Stimulated activated CD8-positive, alpha-beta memory T cell treated with anti-CD3 and anti-CD28 coated beads, Interleukin-12 subunit alpha, Interleukin-12 subunit beta, amount 100 ng/mL, for 4 hours (primary cell): Measurements from ENCODE around the gene C20orf141.

Experiments used
- DNase-seq: peaks from one replicate; pipeline ENCODE4 v3.0.0-alpha.2; 2020; ENCODE audit warnings: low read depth

C20orf141 gene

GRCh38 chr20:2849529-2849928 is 34.7 kb downstream of the C20orf141 start:
- no peak for DNase-seq

GRCh38 chr20:2851086-2851485 is 36.3 kb downstream of the C20orf141 start:
- no peak for DNase-seq

- no peak for DNase-seq
Measured at GRCh38 chr20:2858591-2858990, 43.8 kb downstream of the C20orf141 start.

- no peak for DNase-seq
Measured at GRCh38 chr20:2859330-2860121, 44.7 kb downstream of the C20orf141 start.

GRCh38 chr20:2864626-2865025 is 49.8 kb downstream of the C20orf141 start:
- no peak for DNase-seq

- DNase-seq: no peak
Measured at GRCh38 chr20:2865101-2865500, 50.3 kb downstream of the C20orf141 start.
